ENCODE results near the gene PPP2R2C. TPM values are rescaled to one million over a fixed set of nuclear protein-coding genes. Genes with fewer than 3 reads are reported as not detected.

PPP2R2C gene
- total RNA-seq, 6 experiments from 2014 or later: 0.14 to 0.25 (median 0.23) TPM; not detected in 2

DNA sequence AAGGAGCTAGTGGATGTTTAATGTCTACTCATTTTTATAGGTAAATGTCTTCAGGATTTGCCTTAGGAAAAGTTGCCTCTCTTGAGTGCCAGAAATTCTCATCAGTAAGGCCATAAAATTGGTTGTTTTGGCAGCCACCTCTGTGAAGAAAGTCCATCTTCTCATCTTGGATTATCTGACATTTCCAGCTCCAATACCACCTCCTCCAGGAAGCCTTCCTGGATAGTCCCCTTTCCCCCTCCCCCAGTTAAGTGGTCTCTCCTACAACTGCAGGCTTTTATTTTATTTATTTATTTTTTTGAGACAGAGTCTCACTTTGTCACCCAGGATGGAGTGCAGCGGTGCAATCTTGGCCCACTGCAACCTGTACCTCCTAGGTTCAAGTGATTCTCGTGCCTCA, 87.1 kb downstream of the PPP2R2C start:
- Mint-ChIP-seq H3K27ac (no peak overlapping the region), H3K4me3 (no peak overlapping the region), H3K27me3 (ENCODE audit: insufficient read depth) (peaks cover 43% of the 10 kb centered on the region), H3K36me3 (ENCODE audit: low read depth) (no peaks in the 10 kb centered on the region), H3K4me1 (ENCODE audit: low read depth) (no peaks in the 10 kb centered on the region), H3K9me3 (no peaks in the 10 kb centered on the region)
- TF ChIP-seq, protein P1, sequence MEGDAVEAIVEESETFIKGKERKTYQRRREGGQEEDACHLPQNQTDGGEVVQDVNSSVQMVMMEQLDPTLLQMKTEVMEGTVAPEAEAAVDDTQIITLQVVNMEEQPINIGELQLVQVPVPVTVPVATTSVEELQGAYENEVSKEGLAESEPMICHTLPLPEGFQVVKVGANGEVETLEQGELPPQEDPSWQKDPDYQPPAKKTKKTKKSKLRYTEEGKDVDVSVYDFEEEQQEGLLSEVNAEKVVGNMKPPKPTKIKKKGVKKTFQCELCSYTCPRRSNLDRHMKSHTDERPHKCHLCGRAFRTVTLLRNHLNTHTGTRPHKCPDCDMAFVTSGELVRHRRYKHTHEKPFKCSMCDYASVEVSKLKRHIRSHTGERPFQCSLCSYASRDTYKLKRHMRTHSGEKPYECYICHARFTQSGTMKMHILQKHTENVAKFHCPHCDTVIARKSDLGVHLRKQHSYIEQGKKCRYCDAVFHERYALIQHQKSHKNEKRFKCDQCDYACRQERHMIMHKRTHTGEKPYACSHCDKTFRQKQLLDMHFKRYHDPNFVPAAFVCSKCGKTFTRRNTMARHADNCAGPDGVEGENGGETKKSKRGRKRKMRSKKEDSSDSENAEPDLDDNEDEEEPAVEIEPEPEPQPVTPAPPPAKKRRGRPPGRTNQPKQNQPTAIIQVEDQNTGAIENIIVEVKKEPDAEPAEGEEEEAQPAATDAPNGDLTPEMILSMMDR (IDR thresholded peaks at IDR 0.05): no peak
- no peak for DNase-seq

DNA sequence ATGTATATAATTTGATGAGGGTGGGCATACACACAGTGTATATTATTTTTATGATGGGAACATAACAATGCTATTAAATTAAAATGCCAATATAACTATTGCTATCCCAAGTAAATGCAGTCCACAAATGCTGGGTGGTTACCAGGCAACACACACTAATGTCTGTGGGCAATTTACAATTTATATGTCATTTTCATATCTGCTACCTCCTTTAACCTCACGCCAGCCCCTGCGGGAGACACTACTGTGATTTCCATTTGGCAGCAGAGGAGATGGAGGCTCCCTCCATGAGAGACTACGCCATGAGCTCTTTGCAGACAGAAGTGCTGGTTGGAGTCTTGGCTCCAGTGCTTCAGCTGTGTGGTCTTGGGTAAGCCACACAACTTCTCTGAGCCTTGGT, 87.9 kb downstream of the PPP2R2C start:
- H3K27me3 Mint-ChIP-seq (ENCODE audit: insufficient read depth): peaks cover 46% of the 10 kb centered on the region
- H3K36me3 Mint-ChIP-seq (ENCODE audit: low read depth): no peaks in the 10 kb centered on the region
- H3K4me1 Mint-ChIP-seq (ENCODE audit: low read depth): no peaks in the 10 kb centered on the region
- TF ChIP-seq, protein P1 (IDR thresholded peaks at IDR 0.05): no peak
- H3K4me3 Mint-ChIP-seq: no peak overlapping the region
- H3K9me3 Mint-ChIP-seq: no peaks in the 10 kb centered on the region
- no peak for DNase-seq
- H3K27ac Mint-ChIP-seq: no peak overlapping the region

DNA sequence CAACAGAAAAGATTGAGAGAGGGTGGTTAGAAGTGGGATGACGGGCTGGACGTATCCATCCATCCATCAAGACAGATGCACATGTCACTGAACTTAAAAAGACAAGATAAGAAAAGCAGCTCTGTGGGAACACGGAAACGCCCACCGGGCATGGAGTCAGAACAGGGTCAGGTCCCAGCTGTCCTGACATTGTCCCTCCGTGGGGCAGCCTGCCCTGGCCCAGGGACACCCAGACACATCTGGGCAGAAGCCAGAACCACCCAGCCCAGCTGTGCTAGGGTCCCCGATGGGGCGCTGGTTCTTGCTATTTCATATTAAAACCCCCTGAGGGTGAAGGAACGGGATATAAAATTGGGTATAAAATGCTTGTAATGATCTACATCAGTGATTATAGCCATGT, 88.5 kb downstream of the PPP2R2C start:
- Mint-ChIP-seq H3K4me1 (ENCODE audit: low read depth) (no peaks in the 10 kb centered on the region), H3K36me3 (ENCODE audit: low read depth) (no peaks in the 10 kb centered on the region), H3K27me3 (ENCODE audit: insufficient read depth) (peaks cover 48% of the 10 kb centered on the region), H3K27ac (no peak overlapping the region), H3K4me3 (no peak overlapping the region), H3K9me3 (no peaks in the 10 kb centered on the region)
- TF ChIP-seq, protein P1 (IDR thresholded peaks at IDR 0.05): no peak
- DNase-seq: no peak

DNA sequence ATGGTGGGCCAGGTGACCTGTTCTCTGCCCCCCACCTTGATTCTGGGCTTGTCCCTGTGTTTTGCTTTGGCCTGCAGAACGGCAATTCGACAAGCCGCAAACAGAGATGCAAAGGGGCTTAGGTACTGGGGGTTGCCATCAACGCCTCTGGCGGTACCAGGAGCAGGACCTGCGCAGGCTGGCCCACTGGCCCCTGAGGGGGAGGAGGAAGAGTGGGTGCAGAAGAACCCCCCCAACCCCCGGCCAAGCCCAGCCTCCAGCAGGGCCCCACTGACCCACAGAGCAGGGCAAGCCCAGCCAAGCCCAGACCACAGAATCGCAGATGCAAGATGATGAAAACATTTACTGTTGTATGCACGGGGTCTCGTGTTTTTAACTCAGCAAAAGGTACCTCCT, 89.4 kb downstream of the PPP2R2C start:
- Mint-ChIP-seq H3K9me3 (no peaks in the 10 kb centered on the region), H3K4me3 (no peak overlapping the region), H3K27ac (no peak overlapping the region), H3K4me1 (ENCODE audit: low read depth) (no peaks in the 10 kb centered on the region), H3K36me3 (ENCODE audit: low read depth) (no peaks in the 10 kb centered on the region), H3K27me3 (ENCODE audit: insufficient read depth) (peaks cover 46% of the 10 kb centered on the region)
- DNase-seq: no peak
- TF ChIP-seq, protein P1 (IDR thresholded peaks at IDR 0.05): no peak

DNA sequence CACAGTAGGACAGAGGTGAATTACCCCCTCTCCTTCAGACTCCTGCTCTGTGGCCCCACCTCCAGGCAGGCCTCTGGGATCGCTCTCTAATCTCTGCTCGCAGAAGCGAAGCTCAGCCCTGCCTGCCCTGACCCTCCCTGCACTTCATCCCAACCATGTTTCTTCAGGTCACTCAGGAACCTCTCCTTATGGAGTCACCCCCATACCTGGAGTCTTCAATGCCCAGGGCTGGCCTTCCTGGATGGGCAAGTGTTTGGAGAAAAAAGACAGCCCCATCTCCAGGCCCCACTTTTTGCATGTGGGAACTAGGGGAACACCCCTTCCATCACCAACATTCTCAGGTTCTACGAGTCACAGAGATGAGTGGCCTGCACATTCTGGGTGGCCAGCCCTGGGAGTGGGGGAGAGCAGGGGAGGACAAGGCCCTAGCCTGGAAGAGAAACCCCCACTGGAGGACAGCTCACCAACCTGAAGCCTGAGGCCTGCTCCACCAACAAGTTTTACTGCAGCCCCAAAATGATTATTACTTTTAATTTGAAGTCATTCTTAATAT, 90.8 kb downstream of the PPP2R2C start:
- Mint-ChIP-seq H3K27ac (no peak overlapping the region), H3K9me3 (no peaks in the 10 kb centered on the region), H3K4me1 (ENCODE audit: low read depth) (no peaks in the 10 kb centered on the region), H3K4me3 (no peak overlapping the region), H3K36me3 (ENCODE audit: low read depth) (no peaks in the 10 kb centered on the region), H3K27me3 (ENCODE audit: insufficient read depth) (peaks cover 46% of the 10 kb centered on the region)
- no peak for DNase-seq
- TF ChIP-seq, protein P1 (IDR thresholded peaks at IDR 0.05): no peak

Measured in HFFc6 (cell line).